Measurements from ENCODE around the gene ADGRL3. TPM values are rescaled to one million over a fixed set of nuclear protein-coding genes. Genes with fewer than 3 reads are reported as not detected.
"Not testable (repeated sequence)": the region's sequence is repeated elsewhere in the genome, so short reads cannot be mapped to it uniquely, and the experiment has no call there.

The ADGRL3 gene
- total and polyA plus RNA-seq, 7 donors: 0.06 to 2.8 (median 0.42) TPM

- DNase-seq (no peak), ATAC-seq (no peak)
- no peaks in the 10 kb centered on the region for H3K36me3 ChIP-seq (ENCODE audit: insufficient read depth in 1 of 2, low read depth in 1 of 2)
- peaks cover 0 to under 1% (median 0%) of the 10 kb centered on the region in 3 donors for H3K27me3 ChIP-seq (ENCODE audit: insufficient read depth in 3 of 3, low read length in 2 of 3)
- intact Hi-C loops (cut with DNase I): no loop called here
- peaks cover 3% of the 10 kb centered on the region for H3K9me3 ChIP-seq
- TF ChIP-seq, protein P1, sequence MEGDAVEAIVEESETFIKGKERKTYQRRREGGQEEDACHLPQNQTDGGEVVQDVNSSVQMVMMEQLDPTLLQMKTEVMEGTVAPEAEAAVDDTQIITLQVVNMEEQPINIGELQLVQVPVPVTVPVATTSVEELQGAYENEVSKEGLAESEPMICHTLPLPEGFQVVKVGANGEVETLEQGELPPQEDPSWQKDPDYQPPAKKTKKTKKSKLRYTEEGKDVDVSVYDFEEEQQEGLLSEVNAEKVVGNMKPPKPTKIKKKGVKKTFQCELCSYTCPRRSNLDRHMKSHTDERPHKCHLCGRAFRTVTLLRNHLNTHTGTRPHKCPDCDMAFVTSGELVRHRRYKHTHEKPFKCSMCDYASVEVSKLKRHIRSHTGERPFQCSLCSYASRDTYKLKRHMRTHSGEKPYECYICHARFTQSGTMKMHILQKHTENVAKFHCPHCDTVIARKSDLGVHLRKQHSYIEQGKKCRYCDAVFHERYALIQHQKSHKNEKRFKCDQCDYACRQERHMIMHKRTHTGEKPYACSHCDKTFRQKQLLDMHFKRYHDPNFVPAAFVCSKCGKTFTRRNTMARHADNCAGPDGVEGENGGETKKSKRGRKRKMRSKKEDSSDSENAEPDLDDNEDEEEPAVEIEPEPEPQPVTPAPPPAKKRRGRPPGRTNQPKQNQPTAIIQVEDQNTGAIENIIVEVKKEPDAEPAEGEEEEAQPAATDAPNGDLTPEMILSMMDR (IDR thresholded peaks at IDR 0.05): no peak
- H3K4me1 ChIP-seq: no peaks in the 10 kb centered on the region
- no peak overlapping the region for H3K27ac ChIP-seq
- no peak overlapping the region for H3K4me3 ChIP-seq
Measured at GRCh38 chr4:61838072-61838471, 637.9 kb downstream of the ADGRL3 start.

- peaks cover 0 to 3% (median 0%) of the 10 kb centered on the region in 3 donors for H3K27me3 ChIP-seq (ENCODE audit: insufficient read depth in 3 of 3, low read length in 2 of 3)
- H3K4me3 ChIP-seq: no peak overlapping the region
- ATAC-seq: no peak
- WGBS, 3 donors: 62 to 75% (median 63%) methylated on average over 3 of the region's 3 CpGs
- no peaks in the 10 kb centered on the region for H3K4me1 ChIP-seq
- intact Hi-C loops (cut with DNase I): no loop called here
- no peaks in the 10 kb centered on the region for H3K9me3 ChIP-seq
- no peak for DNase-seq
- H3K36me3 ChIP-seq (ENCODE audit: insufficient read depth in 1 of 2, low read depth in 1 of 2): no peaks in the 10 kb centered on the region
- TF ChIP-seq, protein P1 (IDR thresholded peaks at IDR 0.05): no peak
- no peak overlapping the region for H3K27ac ChIP-seq
Measured at GRCh38 chr4:61841714-61842113, 641.6 kb downstream of the ADGRL3 start.

DNA sequence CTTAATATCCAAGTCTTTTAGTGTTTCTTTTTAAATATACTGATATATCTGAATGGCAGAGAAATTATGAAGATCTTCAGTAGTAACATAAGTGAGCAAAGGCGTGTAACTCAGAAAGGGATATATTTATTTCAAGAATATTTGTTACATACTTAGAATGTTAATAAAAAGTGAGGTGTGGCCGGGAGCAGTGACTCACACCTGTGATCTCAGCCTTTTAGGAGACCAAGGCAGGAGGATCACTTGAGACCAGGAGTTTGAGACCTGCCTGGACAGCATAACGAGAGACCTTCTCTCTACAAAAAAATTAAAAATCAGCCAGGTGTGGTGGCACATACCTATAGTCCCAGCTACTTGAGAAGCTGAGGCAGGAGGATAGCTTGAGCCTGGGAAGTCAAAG, 651.0 kb downstream of the ADGRL3 start:
- H3K27ac ChIP-seq: no peak overlapping the region
- intact Hi-C loops (cut with DNase I): no loop called here
- ATAC-seq: no peak
- no peaks in the 10 kb centered on the region for H3K4me1 ChIP-seq
- 92 to 95% (median 95%) methylated on average over 3 of the region's 3 CpGs for WGBS, 3 donors
- DNase-seq: no peak
- H3K9me3 ChIP-seq: no peaks in the 10 kb centered on the region
- H3K27me3 ChIP-seq (ENCODE audit: insufficient read depth in 3 of 3, low read length in 2 of 3): no peaks in the 10 kb centered on the region
- TF ChIP-seq, protein P1 (IDR thresholded peaks at IDR 0.05): no peak
- no peak overlapping the region for H3K4me3 ChIP-seq
- H3K36me3 ChIP-seq (ENCODE audit: insufficient read depth in 1 of 2, low read depth in 1 of 2): no peaks in the 10 kb centered on the region

DNA sequence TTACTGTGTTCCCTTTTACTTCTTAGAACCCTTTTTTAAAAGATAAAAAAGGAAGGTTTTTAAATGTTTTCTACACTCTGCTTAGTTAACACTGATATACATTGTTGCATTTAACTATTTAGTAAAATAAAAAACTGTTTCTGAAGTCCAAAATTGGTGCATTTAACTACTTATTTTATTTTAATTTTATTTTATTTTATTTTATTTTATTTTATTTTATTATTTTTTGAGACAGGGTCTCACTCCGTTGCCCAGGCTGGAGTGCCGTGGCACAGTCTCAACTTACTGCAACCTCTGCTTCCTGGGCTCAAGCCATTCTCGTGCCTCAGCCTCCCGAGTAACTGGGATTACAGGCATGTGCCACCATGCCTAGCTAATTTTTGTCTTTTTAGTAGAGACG, 652.0 kb downstream of the ADGRL3 start:
- H3K9me3 ChIP-seq; H3K4me3 ChIP-seq; H3K27ac ChIP-seq; DNase-seq; H3K27me3 ChIP-seq (ENCODE audit: insufficient read depth in 3 of 3, low read length in 2 of 3); H3K36me3 ChIP-seq (ENCODE audit: insufficient read depth in 1 of 2, low read depth in 1 of 2); ATAC-seq; H3K4me1 ChIP-seq; intact Hi-C loops (cut with DNase I): not testable (repeated sequence)
- WGBS, 3 donors: 92 to 97% (median 96%) methylated on average over 5 of the region's 5 CpGs

DNA sequence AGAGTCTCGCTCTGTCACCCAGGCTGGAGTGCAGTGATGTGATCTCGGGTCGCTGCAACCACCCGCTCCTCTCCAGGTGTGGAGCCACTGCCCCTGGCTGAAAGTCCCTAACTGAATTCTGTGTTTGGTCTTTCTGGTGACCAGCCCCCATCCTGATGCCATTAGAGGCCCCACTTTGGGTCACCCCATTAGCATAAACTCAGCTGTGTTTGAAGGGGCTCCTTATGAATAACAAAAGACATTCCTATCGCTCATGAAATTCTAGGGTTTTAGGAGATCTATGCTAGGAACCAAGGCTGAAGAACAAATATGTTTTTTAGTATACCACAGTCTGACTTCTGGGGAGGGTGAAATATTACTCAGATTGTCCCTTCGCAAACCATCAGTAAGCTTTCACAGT, 652.9 kb downstream of the ADGRL3 start:
- intact Hi-C loops (cut with DNase I): no loop called here
- H3K4me1 ChIP-seq: no peaks in the 10 kb centered on the region
- 84 to 89% (median 86%) methylated on average over 6 of the region's 6 CpGs for WGBS, 3 donors
- H3K36me3 ChIP-seq (ENCODE audit: insufficient read depth in 1 of 2, low read depth in 1 of 2): no peaks in the 10 kb centered on the region
- H3K27ac ChIP-seq: no peak overlapping the region
- H3K4me3 ChIP-seq: no peak overlapping the region
- no peaks in the 10 kb centered on the region for H3K27me3 ChIP-seq (ENCODE audit: insufficient read depth in 3 of 3, low read length in 2 of 3)
- H3K9me3 ChIP-seq: no peaks in the 10 kb centered on the region
- TF ChIP-seq, protein P1 (IDR thresholded peaks at IDR 0.05): no peak
- no peak for ATAC-seq
- no peak for DNase-seq

All from psoas muscle (tissue), 8 donors.